Testis (tissue), 3 donors: ENCODE data around the gene ARHGEF11. TPM values are rescaled to one million over a fixed set of nuclear protein-coding genes. Genes with fewer than 3 reads are reported as not detected.
A peak's percentile ranks its signal among the peaks of the same experiment; 100 is the strongest.

Experiments
- DNase-seq: peaks from one replicate; pipeline ENCODE4 v3.0.0-alpha.2; 2019
- H3K27ac ChIP-seq, 2 donors: fragments of 200-600 bp; sonication (generic); one replicate each; pipeline ENCODE4 v1.5.1; 2019
- H3K27me3 ChIP-seq: fragments of 200-600 bp; sonication (generic); one replicate; pipeline ENCODE4 v1.5.1; 2019
- H3K36me3 ChIP-seq: fragments of 200-600 bp; sonication (generic); one replicate; pipeline ENCODE4 v1.5.1; 2017; ENCODE audit warnings: low read depth; ENCODE audit errors: missing control alignments
- H3K4me1 ChIP-seq: fragments of 200-600 bp; sonication (generic); one replicate; pipeline ENCODE4 v1.5.1; 2019
- H3K4me3 ChIP-seq, 2 donors: fragments of 200-600 bp; sonication (generic); one replicate each; pipeline ENCODE4 v1.5.1; 2017 to 2019
- H3K9me3 ChIP-seq: fragments of 200-600 bp; sonication (generic); one replicate; pipeline ENCODE4 v1.5.1; 2017
- CTCF ChIP-seq, 3 experiments: fragments of 450-650 bp in 2 of 3; fragments of 200-600 bp in 1 of 3; sonication (generic) in 1 of 3; IDR thresholded peaks; one replicate each; pipeline ENCODE4 v1.5.1; 2016 to 2019; ENCODE audit warnings: antibody characterized with exemption in 3 of 3, mild to moderate bottlenecking in 2 of 3, moderate library complexity in 1 of 3
- POLR2A ChIP-seq: fragments of 450-650 bp; IDR thresholded peaks from one replicate; pipeline ENCODE4 v1.6.1; 2017; ENCODE audit warnings: antibody characterized with exemption, mild to moderate bottlenecking, moderate library complexity
- WGBS, 2 donors: methylation state at CpG; one replicate each; pipeline ENCODE4 v1.1.5; 2018; 5-methylcytosine and 5-hydroxymethylcytosine counted together
- intact Hi-C: fragments of 100-400 bp; cut with DNase I; formaldehyde crosslinking; loops from one replicate; pipeline ENCODE4 v1.15.1; 2023; ENCODE audit warnings: low total_unique reads
- polyA plus RNA-seq: library from polyadenylated mRNA; stranded (reverse); fragments of 350-450 nt; fragmentation: Illumina TruSeq; extraction: RNeasy Lipid Tissue Mini Kit (QIAGEN cat#74804); gene quantifications from one replicate; pipeline ENCODE4 v1.2.3, GENCODE V29; 2014; ENCODE audit warnings: low read depth, low replicate concordance; ENCODE audit not compliant: insufficient read depth
- total RNA-seq, 2 donors: library from RNA; depleted of rRNA; stranded (reverse); fragments of >200 nt; gene quantifications; one replicate each; pipeline ENCODE4 v1.2.3, GENCODE V29; 2016

Gene ARHGEF11
- total and polyA plus RNA-seq, 3 donors from 2014 or later: 69.2 to 120 (median 113) TPM

GRCh38 chr1:156904187-156904959, 141.2 kb downstream of the ARHGEF11 start:
- no peak overlapping the region for H3K4me3 ChIP-seq
- peaks cover 52% of the 10 kb centered on the region for H3K4me1 ChIP-seq
- DNase-seq: no peak
- no peaks in the 10 kb centered on the region for H3K9me3 ChIP-seq
- intact Hi-C loops: no loop called here
- TF ChIP-seq POLR2A: no peak
- TF ChIP-seq CTCF (IDR thresholded peaks at IDR 0.05): no peak
- 45 to 53% methylated on average over 19 of the region's 19 CpGs for WGBS, 2 donors
- H3K27ac ChIP-seq: peak overlapping the region in 1 of 2 donors; percentile 45
- H3K27me3 ChIP-seq: no peaks in the 10 kb centered on the region
- H3K36me3 ChIP-seq: no peaks in the 10 kb centered on the region

DNA sequence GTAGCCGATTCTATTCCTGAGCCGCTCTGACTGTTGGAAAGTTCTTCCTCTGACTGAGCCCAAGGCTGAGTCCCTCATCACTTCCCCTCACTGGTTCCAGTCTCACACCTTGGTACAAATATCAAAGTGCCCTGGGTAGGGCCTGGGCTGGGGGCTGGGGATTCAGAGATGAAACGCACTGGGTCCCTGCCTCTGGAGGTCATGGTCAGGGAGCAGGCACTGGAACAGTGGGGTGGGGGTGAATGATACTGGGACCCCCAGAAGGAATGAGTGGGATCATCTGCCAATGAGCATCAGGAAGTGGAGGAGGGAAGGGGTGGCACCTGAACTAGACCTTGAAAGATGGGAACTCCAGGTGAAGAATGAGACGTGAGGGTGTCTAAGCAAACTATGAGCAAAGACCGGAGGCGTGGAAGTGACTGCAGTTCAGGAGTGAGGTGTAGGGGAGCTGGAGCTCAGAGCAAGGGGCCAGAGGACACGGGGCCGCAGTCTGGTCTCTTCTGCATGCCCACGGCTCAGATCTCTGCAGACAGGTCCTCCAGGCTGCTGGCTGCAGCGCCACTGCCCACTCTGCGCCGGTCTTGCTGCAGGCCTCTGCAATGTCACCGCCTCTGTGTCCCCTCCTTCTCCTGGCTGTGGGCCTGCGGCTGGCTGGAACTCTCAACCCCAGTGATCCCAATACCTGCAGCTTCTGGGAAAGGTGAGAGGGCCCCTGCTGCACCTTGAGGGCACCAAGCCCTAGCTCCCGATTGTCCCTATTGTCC, 142.0 kb downstream of the ARHGEF11 start:
- Histone ChIP-seq H3K36me3 (no peaks in the 10 kb centered on the region), H3K9me3 (no peaks in the 10 kb centered on the region), H3K27me3 (no peaks in the 10 kb centered on the region), H3K27ac (peak overlapping the region in 1 of 2 donors; percentile 45), H3K4me1 (peaks cover 52% of the 10 kb centered on the region), H3K4me3 (no peak overlapping the region)
- WGBS, 2 donors: 50 to 72% methylated on average over 15 of the region's 15 CpGs
- intact Hi-C loops: no loop called here
- no peak for DNase-seq
- TF ChIP-seq POLR2A (no peak), CTCF (IDR thresholded peaks at IDR 0.05) (no peak)

GRCh38 chr1:156901966-156902915, 143.3 kb downstream of the ARHGEF11 start:
- peaks cover 56% of the 10 kb centered on the region for H3K4me1 ChIP-seq
- H3K27me3 ChIP-seq: no peaks in the 10 kb centered on the region
- intact Hi-C loops: no loop called here
- no peak for TF ChIP-seq POLR2A
- no peak for TF ChIP-seq CTCF (IDR thresholded peaks at IDR 0.05)
- no peaks in the 10 kb centered on the region for H3K36me3 ChIP-seq
- H3K27ac ChIP-seq: peak overlapping the region; percentile 7 to 13
- 60 to 61% methylated on average over 17 to 22 of the region's 23 CpGs for WGBS, 2 donors
- DNase-seq: no peak
- no peak overlapping the region for H3K4me3 ChIP-seq
- no peaks in the 10 kb centered on the region for H3K9me3 ChIP-seq

GRCh38 chr1:156901590-156901900, 144.0 kb downstream of the ARHGEF11 start:
- Histone ChIP-seq H3K4me1 (peaks cover 57% of the 10 kb centered on the region), H3K36me3 (no peaks in the 10 kb centered on the region), H3K4me3 (no peak overlapping the region), H3K27me3 (no peaks in the 10 kb centered on the region), H3K9me3 (no peaks in the 10 kb centered on the region), H3K27ac (peak overlapping the region; percentile 7 to 13)
- intact Hi-C loops: no loop called here
- no peak for DNase-seq
- TF ChIP-seq CTCF (IDR thresholded peaks at IDR 0.05) (no peak), POLR2A (no peak)
- 82 to 84% methylated on average over 4 of the region's 4 CpGs for WGBS, 2 donors
